Hepatocyte (in vitro differentiated cells): ENCODE measurements around the gene AGRN. TPM values are rescaled to one million over a fixed set of nuclear protein-coding genes. Genes with fewer than 3 reads are reported as not detected.
A peak's percentile ranks its signal among the peaks of the same experiment; 100 is the strongest.

Source experiments
- DNase-seq: peaks from one replicate; pipeline ENCODE4 v3.0.0-alpha.2; 2016; ENCODE audit warnings: low spot score
- H2AFZ ChIP-seq: fragments of 200-600 bp; sonication (generic); 2 replicates; pipeline ENCODE4 v1.6.0; 2016; ENCODE audit warnings: antibody characterized with exemption, mild to moderate bottlenecking
- H3K27ac ChIP-seq: fragments of 200-600 bp; sonication (generic); 2 replicates; pipeline ENCODE4 v1.5.1; 2016; ENCODE audit warnings: mild to moderate bottlenecking
- H3K27me3 ChIP-seq: fragments of 200-600 bp; sonication (generic); 2 replicates; pipeline ENCODE4 v1.6.1; 2016
- H3K36me3 ChIP-seq: fragments of 200-600 bp; sonication (generic); replicated peaks from 2 replicates; pipeline ENCODE4 v1.5.1; 2016; ENCODE audit warnings: low read depth; ENCODE audit not compliant: insufficient read depth
- H3K4me1 ChIP-seq: fragments of 200-600 bp; sonication (generic); 2 replicates; pipeline ENCODE4 v1.5.1; 2016; ENCODE audit warnings: mild to moderate bottlenecking, moderate library complexity; ENCODE audit not compliant: insufficient read depth
- H3K4me2 ChIP-seq: fragments of 200-600 bp; sonication (generic); 2 replicates; pipeline ENCODE4 v1.6.0; 2016
- H3K4me3 ChIP-seq: fragments of 200-600 bp; sonication (generic); 2 replicates; pipeline ENCODE4 v1.5.1; 2016; ENCODE audit warnings: mild to moderate bottlenecking
- H3K79me2 ChIP-seq: fragments of 200-600 bp; sonication (generic); 2 replicates; pipeline ENCODE4 v1.6.0; 2017; ENCODE audit warnings: mild to moderate bottlenecking
- H3K9me2 ChIP-seq: fragments of 200-600 bp; sonication (generic); replicated peaks from 2 replicates; pipeline ENCODE4 v1.6.0; 2017; ENCODE audit warnings: mild to moderate bottlenecking; ENCODE audit not compliant: insufficient read depth
- H3K9me3 ChIP-seq: fragments of 200-600 bp; sonication (generic); 2 replicates; pipeline ENCODE4 v1.5.1; 2016; ENCODE audit warnings: low read depth, mild to moderate bottlenecking
- H4K20me1 ChIP-seq: fragments of 200-600 bp; sonication (generic); 2 replicates; pipeline ENCODE4 v1.6.0; 2016; ENCODE audit warnings: mild to moderate bottlenecking; ENCODE audit not compliant: insufficient read depth, poor library complexity, severe bottlenecking
- EZH2 ChIP-seq: fragments of 200-600 bp; sonication (generic); IDR thresholded peaks from 2 replicates; pipeline ENCODE4 v1.6.1; 2016; ENCODE audit warnings: antibody characterized with exemption, mild to moderate bottlenecking, borderline replicate concordance
- EZH2phosphoT487 ChIP-seq: fragments of 200-600 bp; sonication (generic); IDR thresholded peaks from one replicate; pipeline ENCODE4 v1.6.1; 2018; ENCODE audit warnings: antibody characterized with exemption, mild to moderate bottlenecking, low read depth, moderate library complexity; ENCODE audit not compliant: unreplicated experiment, severe bottlenecking
- WGBS: methylation state at CpG from one replicate; pipeline ENCODE4 v1.1.6; 2016; ENCODE audit warnings: low lambda C conversion rate; ENCODE audit errors: missing lambda C conversion rate; 5-methylcytosine and 5-hydroxymethylcytosine counted together
- polyA plus RNA-seq: library from polyadenylated mRNA; unstranded; fragments of >200 nt; fragmentation: Nextera tagmentation; extraction: Ambion mirVana; gene quantifications from 2 replicates; pipeline ENCODE4 v1.2.1, GENCODE V29; 2016
- total RNA-seq: library from RNA; depleted of rRNA; stranded (reverse); fragments of >200 nt; gene quantifications from 2 replicates; pipeline ENCODE4 v1.2.3, GENCODE V29; 2014
- TF ChIP-seq, protein P1 (sequence below): fragments of 200-600 bp; sonication (generic); IDR thresholded peaks from 2 replicates; pipeline ENCODE4 v1.5.1; 2016; ENCODE audit warnings: antibody characterized with exemption, mild to moderate bottlenecking; ENCODE audit not compliant: poor library complexity

AGRN gene
- total and polyA plus RNA-seq, 2 experiments from 2014 or later: 53.3 to 81.8 TPM

DNA sequence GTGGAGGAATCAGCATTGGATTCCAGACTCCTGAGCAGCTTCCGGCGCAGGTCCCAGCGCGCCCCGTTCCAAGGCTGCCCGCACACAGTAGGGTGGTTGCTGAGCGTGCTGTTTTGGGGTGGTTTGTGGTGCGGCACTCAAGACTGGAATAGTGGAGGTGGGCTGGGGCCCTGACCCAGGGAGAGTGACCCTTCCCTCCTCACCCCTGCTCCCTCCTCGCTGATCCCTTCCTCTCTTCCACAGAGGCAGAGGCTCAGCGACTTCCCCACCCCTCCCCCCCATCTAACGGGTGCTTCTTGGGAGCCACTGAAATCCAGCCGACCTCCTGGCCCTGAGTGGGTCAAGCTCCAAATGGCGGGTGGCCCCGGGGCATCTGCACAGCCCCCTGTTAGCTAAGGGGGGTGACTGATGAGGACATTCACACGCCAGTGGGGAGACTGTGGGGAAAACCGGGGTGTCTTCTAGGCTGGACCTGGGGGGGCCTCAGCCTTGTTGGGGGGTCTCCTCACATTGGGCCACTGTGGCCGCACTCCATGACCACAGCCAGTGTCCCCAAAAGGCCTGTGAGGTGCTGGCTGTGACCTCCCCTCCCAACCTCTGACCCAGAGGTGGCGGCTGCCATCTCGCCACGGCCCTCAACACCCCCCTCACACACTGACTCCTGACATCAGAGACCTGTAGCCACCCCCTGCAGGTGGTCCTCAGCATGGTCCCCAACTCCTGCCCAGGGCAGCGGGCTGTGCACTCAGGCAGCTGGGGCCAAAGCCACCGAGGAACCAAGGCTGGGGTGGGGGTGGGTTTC is 16.1 kb upstream of the AGRN start:
- peak; percentile 15 for DNase-seq
- TF ChIP-seq, protein P1, sequence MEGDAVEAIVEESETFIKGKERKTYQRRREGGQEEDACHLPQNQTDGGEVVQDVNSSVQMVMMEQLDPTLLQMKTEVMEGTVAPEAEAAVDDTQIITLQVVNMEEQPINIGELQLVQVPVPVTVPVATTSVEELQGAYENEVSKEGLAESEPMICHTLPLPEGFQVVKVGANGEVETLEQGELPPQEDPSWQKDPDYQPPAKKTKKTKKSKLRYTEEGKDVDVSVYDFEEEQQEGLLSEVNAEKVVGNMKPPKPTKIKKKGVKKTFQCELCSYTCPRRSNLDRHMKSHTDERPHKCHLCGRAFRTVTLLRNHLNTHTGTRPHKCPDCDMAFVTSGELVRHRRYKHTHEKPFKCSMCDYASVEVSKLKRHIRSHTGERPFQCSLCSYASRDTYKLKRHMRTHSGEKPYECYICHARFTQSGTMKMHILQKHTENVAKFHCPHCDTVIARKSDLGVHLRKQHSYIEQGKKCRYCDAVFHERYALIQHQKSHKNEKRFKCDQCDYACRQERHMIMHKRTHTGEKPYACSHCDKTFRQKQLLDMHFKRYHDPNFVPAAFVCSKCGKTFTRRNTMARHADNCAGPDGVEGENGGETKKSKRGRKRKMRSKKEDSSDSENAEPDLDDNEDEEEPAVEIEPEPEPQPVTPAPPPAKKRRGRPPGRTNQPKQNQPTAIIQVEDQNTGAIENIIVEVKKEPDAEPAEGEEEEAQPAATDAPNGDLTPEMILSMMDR: no peak
- no peak for TF ChIP-seq EZH2
- TF ChIP-seq EZH2phosphoT487: no peak
- Histone ChIP-seq H3K4me1 (peaks cover 32% of the 10 kb centered on the region), H3K4me2 (no peak overlapping the region), H4K20me1 (no peaks in the 10 kb centered on the region), H3K4me3 (no peak overlapping the region), H3K36me3 (no peaks in the 10 kb centered on the region), H3K9me3 (no peaks in the 10 kb centered on the region), H3K27me3 (no peaks in the 10 kb centered on the region), H3K79me2 (peaks cover 16% of the 10 kb centered on the region), H3K9me2 (no peaks in the 10 kb centered on the region), H2AFZ (no peak overlapping the region), H3K27ac (no peak overlapping the region)
- 95% methylated on average over 18 of the region's 22 CpGs for WGBS

DNA sequence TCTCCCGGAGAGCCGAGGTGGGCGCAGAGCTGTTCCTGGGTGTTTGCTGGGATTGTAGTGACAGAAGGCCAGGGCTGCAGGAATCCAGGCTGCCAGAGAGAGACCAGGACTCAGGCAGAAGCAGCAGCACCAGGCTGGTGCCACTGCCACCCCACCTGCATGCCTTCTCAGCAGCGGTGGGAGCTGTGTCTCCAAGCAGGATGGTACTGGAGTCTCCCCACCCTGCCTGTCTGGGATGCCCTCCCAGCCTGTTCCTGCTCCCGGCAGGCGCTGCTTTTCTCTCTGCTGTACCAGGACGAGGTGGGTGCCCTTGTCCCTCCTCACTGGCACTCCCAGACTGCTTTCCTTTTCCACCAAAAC is 15.5 kb upstream of the AGRN start:
- Histone ChIP-seq H3K27ac (no peak overlapping the region), H3K9me3 (no peaks in the 10 kb centered on the region), H3K79me2 (peaks cover 16% of the 10 kb centered on the region), H3K4me3 (no peak overlapping the region), H3K36me3 (no peaks in the 10 kb centered on the region), H3K9me2 (no peaks in the 10 kb centered on the region), H3K4me1 (peaks cover 32% of the 10 kb centered on the region), H3K27me3 (no peaks in the 10 kb centered on the region), H3K4me2 (peak overlapping the region; percentile 57), H4K20me1 (no peaks in the 10 kb centered on the region), H2AFZ (no peak overlapping the region)
- DNase-seq: no peak
- 80% methylated on average over 7 of the region's 7 CpGs for WGBS
- TF ChIP-seq EZH2phosphoT487 (no peak), EZH2 (no peak)
- TF ChIP-seq, protein P1: no peak

DNA sequence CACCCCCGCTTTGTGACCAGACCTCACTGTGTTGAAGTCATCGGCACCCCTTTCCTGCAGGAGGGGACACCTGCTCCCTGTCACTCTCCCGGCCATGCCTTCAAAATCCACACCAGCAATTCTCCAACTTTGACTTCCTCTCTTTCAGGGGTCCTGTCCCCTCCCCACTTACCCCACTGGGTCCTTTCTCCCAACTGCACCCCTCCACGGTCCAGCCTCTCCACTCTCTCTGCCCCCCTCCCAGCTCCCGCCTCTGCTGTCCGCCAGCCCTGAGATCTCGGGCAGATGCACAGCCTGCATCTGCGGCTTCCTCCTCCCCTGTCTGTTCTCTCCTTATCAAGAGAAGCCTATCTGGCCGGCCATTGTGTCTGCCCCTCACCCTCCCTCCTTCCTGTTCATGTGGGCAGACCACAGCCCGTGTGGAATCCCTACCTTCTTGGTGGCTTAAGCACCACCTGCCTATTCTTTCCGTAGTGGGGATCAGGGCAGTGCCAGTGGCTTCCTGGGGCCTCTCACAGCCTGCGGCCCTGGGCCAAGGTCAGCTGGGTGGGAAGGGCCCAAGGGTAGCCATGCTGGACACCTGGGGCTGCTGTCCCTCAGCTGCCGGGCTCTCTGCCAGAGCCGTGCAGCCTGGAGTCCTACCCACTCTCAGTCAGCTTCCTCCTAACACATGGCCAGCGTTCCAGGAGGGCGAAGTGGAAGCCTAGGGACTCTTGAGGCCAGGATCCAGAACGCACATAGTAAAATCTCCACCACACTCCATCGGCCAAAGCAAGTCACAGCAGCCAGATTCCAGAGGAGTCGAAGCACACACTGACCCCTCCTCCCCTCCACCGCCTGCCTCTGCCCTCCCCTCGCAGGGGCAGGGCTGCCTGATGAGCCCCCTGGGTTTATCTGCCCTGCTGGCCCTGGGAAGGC is 14.9 kb upstream of the AGRN start:
- no peak overlapping the region for H2AFZ ChIP-seq
- H3K79me2 ChIP-seq: peaks cover 16% of the 10 kb centered on the region
- H3K27me3 ChIP-seq: no peaks in the 10 kb centered on the region
- H3K4me2 ChIP-seq: peak overlapping the region; percentile 57
- no peaks in the 10 kb centered on the region for H3K36me3 ChIP-seq
- TF ChIP-seq, protein P1: no peak
- TF ChIP-seq EZH2phosphoT487 (no peak), EZH2 (no peak)
- peak overlapping the region; percentile 97 for H3K27ac ChIP-seq
- H3K4me3 ChIP-seq: no peak overlapping the region
- H3K9me2 ChIP-seq: no peaks in the 10 kb centered on the region
- DNase-seq: peak; percentile 74
- no peaks in the 10 kb centered on the region for H3K9me3 ChIP-seq
- 33% methylated on average over 21 of the region's 21 CpGs for WGBS
- H4K20me1 ChIP-seq: no peaks in the 10 kb centered on the region
- H3K4me1 ChIP-seq: peaks cover 32% of the 10 kb centered on the region
